OCI-LY1 (cell line): ENCODE results near the gene DDHD1.

Experiments used
- H2AFZ ChIP-seq: fragments of 200-600 bp; sonication (generic), shearing (Covaris generic); 2 replicates; pipeline ENCODE4 v1.6.0; 2014; ENCODE audit warnings: antibody characterized with exemption, mild to moderate bottlenecking, low read length
- H3F3A ChIP-seq: fragments of 200-600 bp; sonication (generic), shearing (Covaris generic); 2 replicates; pipeline ENCODE4 v1.6.0; 2014; ENCODE audit warnings: mild to moderate bottlenecking, antibody characterized with exemption, low read length, moderate library complexity; ENCODE audit not compliant: insufficient read depth
- H3K27ac ChIP-seq: fragments of 200-600 bp; sonication (generic); 2 replicates; pipeline ENCODE4 v1.5.1; 2014; ENCODE audit warnings: low read length, mixed run types, mild to moderate bottlenecking, low read depth; ENCODE audit not compliant: poor library complexity, severe bottlenecking
- H3K27me3 ChIP-seq: fragments of 200-600 bp; sonication (generic); 2 replicates; pipeline ENCODE4 v1.6.0; 2014; ENCODE audit warnings: antibody characterized with exemption, mild to moderate bottlenecking, low read length, moderate library complexity; ENCODE audit not compliant: insufficient read depth
- H3K36me3 ChIP-seq: fragments of 200-600 bp; sonication (generic); 2 replicates; pipeline ENCODE4 v1.6.1; 2014; ENCODE audit warnings: mild to moderate bottlenecking, antibody characterized with exemption, low read length, moderate library complexity, mixed read lengths; ENCODE audit not compliant: insufficient read depth
- H3K4me1 ChIP-seq: fragments of 200-600 bp; sonication (generic); 2 replicates; pipeline ENCODE4 v1.5.1; 2014; ENCODE audit warnings: mild to moderate bottlenecking, low read length, moderate library complexity; ENCODE audit not compliant: insufficient read depth, severe bottlenecking
- H3K4me2 ChIP-seq: fragments of 200-600 bp; sonication (generic), shearing (Covaris generic); 2 replicates; pipeline ENCODE4 v1.6.1; 2014; ENCODE audit warnings: low read length
- H3K4me3 ChIP-seq: fragments of 200-600 bp; sonication (generic); 2 replicates; pipeline ENCODE4 v1.5.1; 2014; ENCODE audit warnings: low read length, low read depth, mild to moderate bottlenecking, mixed read lengths; ENCODE audit not compliant: poor library complexity, severe bottlenecking
- H3K79me2 ChIP-seq: fragments of 200-600 bp; shearing (Covaris generic); 2 replicates; pipeline ENCODE4 v1.6.1; 2016; ENCODE audit warnings: mixed run types, low read length, mixed read lengths; ENCODE audit not compliant: insufficient read depth
- H3K9ac ChIP-seq: fragments of 200-600 bp; sonication (generic), shearing (Covaris generic); 2 replicates; pipeline ENCODE4 v1.6.1; 2014; ENCODE audit warnings: mild to moderate bottlenecking, low read length, mixed read lengths
- H3K9me2 ChIP-seq: fragments of 200-600 bp; sonication (generic), shearing (Covaris generic); 2 replicates; pipeline ENCODE4 v1.6.1; 2014; ENCODE audit warnings: low read depth, mild to moderate bottlenecking, low read length, mixed read lengths
- H3K9me3 ChIP-seq: fragments of 200-600 bp; shearing (Covaris generic); 2 replicates; pipeline ENCODE4 v1.6.1; 2014; ENCODE audit warnings: low read length, mixed read lengths
- H4K20me1 ChIP-seq: fragments of 200-600 bp; sonication (generic), shearing (Covaris generic); 2 replicates; pipeline ENCODE4 v1.6.0; 2016; ENCODE audit warnings: mild to moderate bottlenecking, low read length; ENCODE audit not compliant: insufficient read depth
- EZH2 ChIP-seq: fragments of 200-600 bp; sonication (generic), shearing (Covaris generic); IDR thresholded peaks from 2 replicates; pipeline ENCODE4 v1.8.0; 2017; ENCODE audit warnings: borderline replicate concordance, mixed run types, mild to moderate bottlenecking, antibody characterized with exemption, low read length, moderate library complexity, mixed read lengths
- TF ChIP-seq, protein P1 (sequence below): fragments of 200-600 bp; sonication (generic), shearing (Covaris generic); IDR thresholded peaks from 2 replicates; pipeline ENCODE4 v1.5.1; 2017; ENCODE audit warnings: mild to moderate bottlenecking, antibody characterized with exemption, low read length, moderate library complexity, mixed read lengths

Gene DDHD1

GRCh38 chr14:53002576-53002975 is 150.5 kb downstream of the DDHD1 start:
- Histone ChIP-seq H3K4me1 (no peaks in the 10 kb centered on the region), H3K9ac (no peak overlapping the region), H3K9me2 (no peaks in the 10 kb centered on the region), H3F3A (no peaks in the 10 kb centered on the region), H3K4me2 (no peak overlapping the region), H3K79me2 (no peaks in the 10 kb centered on the region), H3K9me3 (no peaks in the 10 kb centered on the region), H4K20me1 (no peaks in the 10 kb centered on the region), H2AFZ (no peak overlapping the region), H3K27ac (no peak overlapping the region), H3K36me3 (no peaks in the 10 kb centered on the region), H3K27me3 (no peaks in the 10 kb centered on the region), H3K4me3 (no peak overlapping the region)
- TF ChIP-seq EZH2: no peak
- TF ChIP-seq, protein P1, sequence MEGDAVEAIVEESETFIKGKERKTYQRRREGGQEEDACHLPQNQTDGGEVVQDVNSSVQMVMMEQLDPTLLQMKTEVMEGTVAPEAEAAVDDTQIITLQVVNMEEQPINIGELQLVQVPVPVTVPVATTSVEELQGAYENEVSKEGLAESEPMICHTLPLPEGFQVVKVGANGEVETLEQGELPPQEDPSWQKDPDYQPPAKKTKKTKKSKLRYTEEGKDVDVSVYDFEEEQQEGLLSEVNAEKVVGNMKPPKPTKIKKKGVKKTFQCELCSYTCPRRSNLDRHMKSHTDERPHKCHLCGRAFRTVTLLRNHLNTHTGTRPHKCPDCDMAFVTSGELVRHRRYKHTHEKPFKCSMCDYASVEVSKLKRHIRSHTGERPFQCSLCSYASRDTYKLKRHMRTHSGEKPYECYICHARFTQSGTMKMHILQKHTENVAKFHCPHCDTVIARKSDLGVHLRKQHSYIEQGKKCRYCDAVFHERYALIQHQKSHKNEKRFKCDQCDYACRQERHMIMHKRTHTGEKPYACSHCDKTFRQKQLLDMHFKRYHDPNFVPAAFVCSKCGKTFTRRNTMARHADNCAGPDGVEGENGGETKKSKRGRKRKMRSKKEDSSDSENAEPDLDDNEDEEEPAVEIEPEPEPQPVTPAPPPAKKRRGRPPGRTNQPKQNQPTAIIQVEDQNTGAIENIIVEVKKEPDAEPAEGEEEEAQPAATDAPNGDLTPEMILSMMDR: no peak

- no peak for TF ChIP-seq EZH2
- TF ChIP-seq, protein P1: no peak
- Histone ChIP-seq H3K4me2 (no peak overlapping the region), H3K4me1 (no peaks in the 10 kb centered on the region), H3K36me3 (no peaks in the 10 kb centered on the region), H3K9me2 (no peaks in the 10 kb centered on the region), H3K9ac (no peak overlapping the region), H3K9me3 (no peaks in the 10 kb centered on the region), H4K20me1 (no peaks in the 10 kb centered on the region), H2AFZ (no peak overlapping the region), H3K27ac (no peak overlapping the region), H3K79me2 (no peaks in the 10 kb centered on the region), H3K4me3 (no peak overlapping the region), H3K27me3 (no peaks in the 10 kb centered on the region), H3F3A (no peaks in the 10 kb centered on the region)
These were observed 151.2 kb downstream of the DDHD1 start for GRCh38 chr14:53001787-53002378.

DNA sequence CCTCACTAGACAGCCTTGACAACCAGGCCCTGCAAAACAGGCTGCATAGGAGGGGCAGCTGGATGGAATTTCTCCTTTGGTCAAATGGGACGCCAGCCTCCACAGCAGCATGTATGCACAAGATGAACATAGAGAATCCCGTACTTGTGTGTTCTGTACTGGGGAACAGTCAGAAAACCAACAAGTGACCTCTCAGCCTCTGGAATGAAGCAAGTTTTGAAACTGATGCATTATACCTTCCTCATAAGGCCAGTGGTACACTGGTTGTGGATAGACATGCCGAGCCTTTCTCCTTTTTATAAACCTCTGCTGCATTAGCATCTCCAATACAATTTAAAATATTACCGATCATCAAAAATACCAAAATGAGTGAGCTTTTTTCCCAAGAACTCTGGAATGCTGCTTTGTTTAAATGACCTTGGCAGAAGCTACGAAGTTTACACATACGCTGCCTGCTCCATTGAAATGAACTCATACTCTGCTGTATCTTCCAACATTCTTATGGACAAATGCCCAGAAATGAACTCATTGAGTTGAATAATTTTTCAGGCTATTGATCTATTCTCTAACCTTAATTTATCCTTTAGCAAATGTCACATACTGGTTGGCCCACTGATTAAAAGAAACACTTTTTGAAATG is 154.6 kb downstream of the DDHD1 start:
- Histone ChIP-seq H3K9ac (no peak overlapping the region), H3K4me2 (no peak overlapping the region), H3K27ac (no peak overlapping the region), H3K4me1 (peaks cover 7% of the 10 kb centered on the region), H3K36me3 (no peaks in the 10 kb centered on the region), H4K20me1 (no peaks in the 10 kb centered on the region), H3K79me2 (no peaks in the 10 kb centered on the region), H3K9me3 (no peaks in the 10 kb centered on the region), H3K4me3 (no peak overlapping the region), H3F3A (no peaks in the 10 kb centered on the region), H3K9me2 (no peaks in the 10 kb centered on the region), H3K27me3 (no peaks in the 10 kb centered on the region), H2AFZ (no peak overlapping the region)
- no peak for TF ChIP-seq EZH2

DNA sequence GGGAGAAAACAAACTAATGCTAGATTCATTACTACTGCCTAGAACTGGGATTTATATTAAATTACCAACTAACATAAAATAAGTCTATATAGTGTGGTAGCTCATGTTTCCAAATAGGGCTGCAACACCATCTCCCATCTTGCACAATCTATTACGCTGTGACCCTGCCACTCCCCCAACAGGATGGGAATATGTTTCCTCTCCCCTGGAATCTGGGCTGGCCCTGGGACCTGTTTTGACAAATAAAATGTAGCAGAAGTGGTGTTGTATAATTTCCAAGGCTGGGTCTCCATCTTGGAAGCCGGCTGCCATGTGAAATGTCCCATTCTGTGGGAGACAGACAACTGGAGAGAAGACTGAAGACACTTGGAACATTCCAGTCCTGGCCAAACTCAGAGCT is 156.6 kb downstream of the DDHD1 start:
- Histone ChIP-seq H4K20me1 (no peaks in the 10 kb centered on the region), H3K27ac (no peak overlapping the region), H3K9me2 (no peaks in the 10 kb centered on the region), H3K27me3 (no peaks in the 10 kb centered on the region), H3F3A (no peaks in the 10 kb centered on the region), H3K9ac (no peak overlapping the region), H3K79me2 (no peaks in the 10 kb centered on the region), H3K4me3 (no peak overlapping the region), H2AFZ (no peak overlapping the region), H3K4me1 (peaks cover 7% of the 10 kb centered on the region), H3K9me3 (no peaks in the 10 kb centered on the region), H3K36me3 (no peaks in the 10 kb centered on the region), H3K4me2 (no peak overlapping the region)
- TF ChIP-seq, protein P1: no peak
